ENCODE measurements around the gene SEC11C.

SEC11C gene

DNA sequence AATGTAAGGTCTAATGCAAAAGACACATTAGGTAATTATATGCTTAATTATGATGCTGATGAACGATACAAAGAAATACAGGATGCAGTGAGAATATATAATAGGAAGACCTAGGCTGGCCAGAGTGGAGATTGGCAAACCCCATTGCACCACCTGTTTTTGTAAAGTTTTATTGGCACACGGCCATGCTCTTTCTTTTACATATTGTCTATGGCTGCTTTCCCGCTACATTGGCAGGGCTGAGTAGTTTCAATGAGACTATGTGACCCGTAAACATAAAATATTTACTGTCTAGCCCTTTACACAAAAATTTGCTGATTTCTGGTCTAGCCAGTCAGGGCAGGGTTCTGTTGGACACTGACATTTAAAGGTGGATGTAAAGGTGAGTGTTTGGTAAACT, 5.4 kb downstream of the SEC11C start:
- no peak for DNase-seq

DNA sequence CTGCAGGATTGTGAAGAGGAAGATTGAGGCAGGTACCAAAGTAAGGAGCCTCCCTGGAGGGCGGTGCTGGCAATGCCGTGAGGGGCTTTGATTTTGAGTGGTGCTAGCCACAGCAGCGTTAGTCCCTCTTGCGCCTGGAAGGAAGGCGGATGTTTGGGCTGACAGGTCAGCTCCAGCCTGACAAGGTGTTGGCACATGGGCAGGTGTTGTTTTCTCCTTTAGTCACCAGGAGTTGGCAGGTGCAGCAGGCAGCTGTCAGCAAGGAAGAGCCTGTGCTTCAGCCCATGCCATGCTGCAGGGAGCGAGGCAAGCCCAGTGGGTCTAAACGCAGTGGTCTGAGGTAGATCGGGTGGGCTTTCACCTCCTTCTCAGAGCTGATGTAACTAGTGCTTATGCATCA, 8.5 kb downstream of the SEC11C start:
- DNase-seq, result peak; percentile 97

DNA sequence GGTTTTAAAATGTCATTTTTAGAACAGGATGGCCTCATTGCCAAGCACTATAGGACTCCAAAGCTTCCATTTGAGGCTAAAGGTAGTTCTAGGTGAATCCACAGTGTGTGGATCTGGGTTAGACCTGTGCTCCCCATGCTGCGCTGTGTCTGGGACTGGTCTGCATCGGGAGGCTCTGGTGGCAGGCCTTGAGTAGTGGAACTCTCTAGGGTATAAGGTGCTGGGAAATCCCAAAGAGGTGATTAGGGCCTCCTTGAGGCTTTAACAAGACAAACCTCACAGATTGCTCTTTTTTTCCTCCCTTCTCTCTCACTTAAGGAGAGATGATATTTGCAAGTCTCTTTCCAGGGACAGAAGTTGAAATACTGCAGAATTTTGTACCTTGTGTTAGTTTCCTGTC, 9.3 kb downstream of the SEC11C start:
- no peak for DNase-seq

DNA sequence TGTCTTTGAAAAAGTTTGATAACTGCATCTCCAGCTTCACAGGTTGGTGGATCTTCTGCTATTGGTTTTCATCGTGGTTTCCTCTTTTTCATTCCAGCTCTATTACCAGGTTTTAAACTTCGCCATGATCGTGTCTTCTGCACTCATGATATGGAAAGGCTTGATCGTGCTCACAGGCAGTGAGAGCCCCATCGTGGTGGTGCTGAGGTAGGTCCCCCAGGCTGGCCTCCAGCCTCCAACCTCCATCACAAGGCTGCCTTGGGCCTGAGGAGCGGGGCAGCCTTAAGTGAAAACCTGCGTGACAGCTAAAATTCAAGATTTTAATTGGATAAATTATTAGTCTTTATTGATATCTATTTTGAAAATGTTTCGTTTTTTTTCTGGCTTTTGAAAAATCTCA, 9.7 kb downstream of the SEC11C start:
- DNase-seq, result no peak

DNA sequence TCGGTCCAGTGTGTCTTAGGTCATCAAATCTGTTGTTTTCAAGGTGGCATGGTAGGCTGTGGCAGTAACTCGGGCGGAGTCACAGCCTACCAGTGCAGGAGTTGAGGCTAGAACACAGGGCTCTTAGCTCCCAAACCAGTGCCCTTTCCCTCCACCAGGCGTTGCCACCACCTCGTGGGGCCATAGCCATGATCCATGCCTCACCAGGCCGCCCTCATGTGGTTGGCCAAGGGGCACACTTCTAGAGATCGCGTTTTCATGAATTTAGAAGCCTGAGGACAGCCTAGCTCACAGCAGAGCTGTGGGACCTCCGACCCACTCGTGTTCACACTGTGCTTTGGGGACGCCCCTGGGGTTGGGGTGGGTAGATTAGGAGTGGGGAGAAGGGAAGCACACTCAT, 10.6 kb downstream of the SEC11C start:
- no peak for DNase-seq

DNA sequence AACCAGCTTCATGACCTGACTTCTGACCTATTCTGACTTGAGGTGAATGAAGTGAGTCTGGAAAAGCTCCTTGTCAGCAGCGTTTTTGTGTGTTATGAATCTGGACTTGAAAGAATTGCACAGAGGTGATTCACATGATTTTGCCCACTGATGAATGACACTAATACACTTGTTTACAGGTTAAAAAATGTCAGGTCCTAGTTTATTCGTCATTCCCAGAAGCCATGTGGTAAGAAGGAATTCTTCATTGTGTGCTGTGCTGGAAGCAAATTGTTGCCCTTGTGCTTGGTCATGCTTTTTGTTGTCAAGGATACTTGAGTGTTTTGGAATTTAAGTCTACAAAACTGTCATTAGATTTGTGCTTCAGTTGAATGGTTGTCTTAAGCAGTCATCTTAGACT, 15.5 kb downstream of the SEC11C start:
- DNase-seq, result no peak

DNA sequence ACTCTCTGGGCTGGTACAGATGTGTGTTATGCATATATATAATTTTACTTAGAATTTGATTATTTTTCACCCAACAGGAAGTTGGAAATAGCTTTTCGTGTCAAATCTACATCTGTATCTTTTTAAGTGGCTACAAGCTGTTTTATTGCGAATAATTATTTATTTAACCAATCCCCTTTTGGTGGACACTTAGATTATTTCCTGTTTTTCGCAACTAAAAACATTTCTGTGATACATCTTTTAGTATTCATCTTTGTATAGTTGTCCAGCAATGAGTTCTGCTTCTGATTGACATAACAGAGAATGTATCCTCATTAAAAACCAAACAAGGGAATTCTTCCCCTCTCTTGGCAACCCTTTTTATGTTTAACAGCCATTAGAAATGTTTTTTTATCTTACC, 16.6 kb downstream of the SEC11C start:
- no peak for DNase-seq

DNA sequence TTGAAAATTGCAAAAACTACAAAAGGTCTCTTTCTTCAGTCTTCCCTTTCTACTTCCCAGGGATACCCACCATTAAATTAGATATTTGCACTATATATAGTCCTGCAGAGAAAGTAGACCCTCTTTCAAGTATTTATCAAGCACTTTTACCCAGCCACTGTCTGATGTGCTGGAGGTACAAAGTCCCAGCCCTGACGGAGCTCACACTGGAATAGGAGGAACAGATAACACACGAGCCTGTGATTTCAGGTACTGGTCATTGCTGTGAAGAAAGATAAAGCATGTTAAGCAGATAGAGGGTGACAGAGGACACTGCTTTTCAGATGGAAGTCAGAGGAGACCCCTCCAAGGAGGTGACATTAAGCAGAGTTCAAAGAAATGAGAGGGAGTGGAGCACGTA, 19.6 kb downstream of the SEC11C start:
- DNase-seq, result no peak

DNA sequence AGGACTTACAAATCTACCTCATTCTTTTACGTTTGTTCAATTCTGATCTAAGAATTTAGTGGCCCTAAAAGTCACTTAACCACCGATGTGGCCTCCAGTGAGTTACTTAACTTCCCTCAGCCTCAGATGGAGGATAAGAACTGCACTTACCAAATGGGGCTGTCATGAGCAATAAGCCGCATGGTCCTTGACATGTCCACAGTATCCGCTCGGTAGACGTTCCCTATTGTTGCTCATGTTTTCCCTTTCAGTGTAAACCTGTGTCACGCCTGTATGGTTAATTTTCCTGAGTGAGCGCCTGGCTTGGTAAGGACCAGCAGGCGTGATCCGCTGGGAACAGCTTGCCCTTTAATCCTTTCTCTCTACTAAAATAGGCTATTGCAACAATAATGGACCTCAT, 20.3 kb downstream of the SEC11C start:
- no peak for DNase-seq

DNA sequence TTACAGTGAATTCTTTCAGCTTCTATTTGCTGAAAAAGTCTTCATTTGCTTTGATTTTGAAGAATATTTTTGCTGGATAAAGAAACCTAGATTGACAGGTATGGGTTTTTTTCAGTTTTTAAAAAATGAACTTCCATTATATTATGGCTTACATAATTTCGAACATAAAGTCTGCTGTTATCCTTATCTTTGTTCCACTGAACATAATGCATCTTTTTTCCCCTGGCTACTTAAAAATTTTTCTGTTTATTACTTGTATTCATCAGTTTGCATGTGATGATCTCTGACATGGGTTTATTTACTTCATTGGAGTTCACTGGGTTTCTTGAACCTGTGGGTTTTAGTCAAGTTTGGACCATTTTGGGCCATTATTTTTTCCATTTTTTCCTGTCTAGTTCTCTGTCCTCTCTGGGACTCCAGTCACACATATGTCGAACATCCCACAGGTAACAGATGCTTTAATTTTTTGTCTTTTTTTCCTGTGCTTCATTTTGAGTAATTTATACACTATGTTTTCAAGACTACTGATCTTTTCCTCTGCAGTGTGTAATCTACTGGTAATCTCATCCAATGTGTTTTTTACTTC, 33.1 kb downstream of the SEC11C start:
- no peak for DNase-seq

DNA sequence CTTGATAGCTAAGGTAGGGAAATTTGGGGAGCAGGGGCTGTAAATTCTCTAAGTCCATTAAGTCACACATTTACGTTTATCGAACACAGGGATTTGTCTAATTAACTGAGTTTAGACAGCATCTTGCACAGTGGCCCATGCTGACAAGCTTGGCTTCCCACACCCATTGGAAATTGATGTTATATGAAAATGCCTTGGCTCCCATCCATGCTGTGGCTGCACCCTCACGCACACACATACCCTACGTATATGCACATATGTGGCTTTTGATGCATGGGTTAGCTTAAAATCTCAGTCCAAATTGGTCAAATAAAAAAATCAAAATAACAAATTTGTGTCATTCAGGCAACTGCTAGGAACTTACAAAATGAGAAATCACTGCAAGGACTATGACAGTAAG, 37.8 kb downstream of the SEC11C start:
- DNase-seq, result no peak

DNA sequence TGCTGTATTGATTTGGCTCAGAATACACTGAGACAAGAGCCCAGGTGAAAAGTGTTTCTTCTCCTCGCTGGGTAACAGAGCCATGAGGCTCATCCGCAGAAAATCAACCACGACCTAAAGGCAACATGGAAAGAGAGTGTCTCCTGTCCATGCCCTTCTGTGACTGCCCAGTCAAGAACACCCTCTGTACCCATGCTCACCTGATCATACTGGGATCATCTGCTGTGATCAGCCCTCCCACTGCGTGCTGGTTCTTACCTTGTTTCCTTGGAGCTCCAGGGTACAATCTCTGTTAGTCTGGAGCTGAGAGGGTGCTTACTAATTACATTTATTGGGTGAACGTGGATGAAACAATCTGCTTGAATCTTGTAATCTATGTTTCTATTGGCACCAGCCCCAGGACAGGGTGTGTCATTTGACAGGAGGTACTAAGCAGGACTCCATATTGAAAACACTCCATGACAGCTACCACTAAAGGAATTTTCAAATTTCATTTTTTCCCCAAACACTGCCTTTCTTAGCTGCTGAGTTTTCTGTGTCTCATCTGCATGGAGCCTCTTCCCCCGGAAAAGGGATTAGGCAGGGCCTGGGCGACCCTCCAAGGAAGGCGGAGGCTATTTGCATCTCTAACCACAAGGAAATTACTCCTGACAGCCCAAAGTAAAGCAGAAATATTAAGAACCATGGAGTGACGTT, 40.6 kb downstream of the SEC11C start:
- DNase-seq, result no peak

DNA sequence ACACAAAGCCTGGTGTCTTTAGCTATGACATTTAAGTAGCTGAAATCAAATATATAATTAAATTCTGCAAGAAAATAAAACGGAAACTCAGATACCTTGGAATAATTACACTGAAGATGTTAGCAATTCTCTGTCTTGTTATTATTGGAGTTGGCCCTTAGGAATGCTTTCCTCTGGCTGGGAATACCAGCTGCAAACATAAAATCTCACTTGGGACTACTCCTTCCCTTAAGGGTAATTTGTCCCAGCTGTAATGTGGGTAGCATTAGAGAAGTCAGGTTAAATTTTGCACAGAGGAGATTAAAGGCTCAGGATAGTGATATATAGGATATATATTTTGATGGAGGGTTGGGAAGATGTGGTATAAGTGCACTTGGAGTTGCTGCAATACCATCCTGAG, 43.0 kb downstream of the SEC11C start:
- no peak for DNase-seq

DNA sequence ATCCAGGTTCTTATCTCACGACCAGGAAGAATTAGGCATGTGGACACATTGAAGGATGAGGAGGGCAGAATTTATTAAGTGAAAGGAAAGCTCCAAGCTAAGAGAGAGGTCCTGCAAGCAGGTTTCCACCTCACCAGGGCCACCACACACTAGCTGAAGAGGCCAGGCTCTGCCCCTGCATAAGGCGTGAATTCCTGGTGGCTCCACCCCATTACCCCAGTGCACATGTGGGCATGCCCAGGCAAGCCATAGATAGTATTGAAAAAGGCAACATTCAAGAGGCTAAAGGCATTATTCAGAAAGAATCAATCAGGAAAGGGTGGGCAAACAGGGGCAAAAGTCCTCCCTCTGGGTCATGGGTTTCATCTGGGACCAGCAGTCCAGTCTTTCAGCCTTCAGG, 49.3 kb downstream of the SEC11C start:
- DNase-seq, result no peak

DNA sequence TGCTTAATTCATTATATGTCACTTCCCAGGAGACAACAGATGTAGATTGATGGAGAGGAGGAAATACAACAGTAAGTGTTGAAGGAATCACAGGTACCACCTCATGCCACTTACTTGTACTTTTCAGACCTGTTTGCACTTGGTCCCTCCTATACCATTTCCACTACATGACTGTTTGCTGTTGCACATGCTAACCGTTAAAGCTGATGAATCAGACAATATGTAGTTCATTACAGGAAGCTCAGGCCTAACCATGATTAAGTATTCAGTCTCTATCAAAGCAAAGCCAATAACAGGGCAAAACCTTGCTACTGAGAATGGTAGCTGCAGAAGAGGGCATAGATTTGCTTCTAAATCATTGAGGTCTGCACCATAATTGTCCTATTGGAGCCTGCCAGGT, 50.1 kb downstream of the SEC11C start:
- DNase-seq, result no peak

DNA sequence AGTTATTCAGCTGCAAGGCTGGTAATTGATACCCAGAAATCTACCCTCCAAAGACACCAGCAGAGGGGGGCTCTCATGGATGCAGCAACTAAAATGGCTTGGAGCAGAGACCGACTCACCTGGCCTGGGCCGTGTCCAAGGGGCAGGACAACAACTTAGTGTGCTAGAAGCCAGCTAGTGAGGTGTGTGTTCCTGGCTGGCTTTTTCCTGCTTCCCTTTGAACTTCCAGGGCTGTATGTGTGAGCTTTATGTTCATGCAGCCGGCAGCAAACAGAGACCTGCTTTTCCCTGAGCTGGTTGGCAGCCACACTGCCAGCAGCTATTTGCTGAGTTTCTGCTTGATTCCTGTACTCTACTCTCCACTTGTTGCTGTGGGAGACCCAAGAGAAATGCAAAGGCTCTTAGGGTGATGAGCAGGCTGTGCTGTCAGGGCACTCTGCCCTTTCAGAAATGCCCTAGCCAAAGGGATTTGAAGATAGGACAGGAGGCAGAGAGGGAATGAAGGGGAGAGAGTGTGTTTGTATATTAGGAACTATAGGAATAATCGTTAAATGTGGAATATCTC, 56.6 kb downstream of the SEC11C start:
- DNase-seq, result no peak

DNA sequence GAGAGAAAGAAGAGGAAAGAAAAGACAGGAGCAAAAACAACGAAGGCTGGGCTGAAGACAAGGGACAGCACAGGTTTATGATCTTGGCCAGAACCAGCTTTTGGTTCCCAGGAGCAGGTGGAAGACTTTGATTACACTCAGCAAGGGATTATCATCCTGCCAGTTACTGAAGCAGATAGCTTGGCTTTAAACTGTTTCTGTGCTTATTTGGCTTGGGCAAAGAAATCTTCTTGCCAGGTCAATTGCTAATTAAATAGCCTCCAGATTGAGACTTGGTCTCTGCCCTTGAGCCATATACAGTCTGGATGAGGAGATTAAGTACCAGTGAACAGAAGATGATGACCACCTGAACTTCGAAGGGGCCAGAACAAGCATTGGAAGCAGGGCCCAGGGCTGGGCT, 58.0 kb downstream of the SEC11C start:
- DNase-seq, result no peak

DNA sequence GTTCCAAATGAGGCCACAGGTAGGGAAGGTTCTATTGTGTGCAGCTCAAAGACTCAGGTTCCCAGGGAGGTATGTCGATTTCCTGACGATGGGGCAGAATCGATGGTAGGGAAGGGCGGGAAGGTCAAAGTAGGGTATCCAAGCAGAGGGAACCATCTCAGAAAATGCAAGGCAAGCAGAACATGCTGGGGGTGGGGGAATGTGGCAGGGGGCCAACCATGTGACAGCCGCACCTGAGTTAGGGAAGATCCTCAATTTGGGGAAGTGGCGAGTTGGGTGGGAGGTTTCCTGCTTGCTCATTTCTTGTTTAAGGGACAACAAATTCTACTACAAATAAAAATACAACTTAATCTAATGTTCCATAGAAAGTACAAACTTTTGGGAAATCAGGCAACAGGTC, 58.5 kb downstream of the SEC11C start:
- no peak for DNase-seq

DNA sequence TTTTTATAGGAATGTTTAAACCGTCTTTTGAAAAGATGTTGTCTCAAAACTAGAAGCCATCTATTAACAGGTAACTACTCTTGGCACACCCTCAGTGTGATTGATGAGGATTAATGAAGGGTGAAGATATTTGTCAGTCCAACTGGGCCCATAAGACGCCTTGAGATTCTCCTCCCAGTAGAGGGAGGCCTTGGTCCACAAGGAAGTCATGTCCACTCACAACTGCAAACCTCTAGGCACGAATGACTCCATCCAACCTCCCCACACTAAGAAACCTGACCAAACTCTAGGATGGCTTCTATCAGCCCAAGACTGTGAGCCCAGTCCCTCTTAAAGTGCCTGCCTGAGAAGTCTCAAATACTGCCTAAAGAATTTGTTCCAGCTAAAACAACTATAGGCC, 61.1 kb downstream of the SEC11C start:
- no peak for DNase-seq

DNA sequence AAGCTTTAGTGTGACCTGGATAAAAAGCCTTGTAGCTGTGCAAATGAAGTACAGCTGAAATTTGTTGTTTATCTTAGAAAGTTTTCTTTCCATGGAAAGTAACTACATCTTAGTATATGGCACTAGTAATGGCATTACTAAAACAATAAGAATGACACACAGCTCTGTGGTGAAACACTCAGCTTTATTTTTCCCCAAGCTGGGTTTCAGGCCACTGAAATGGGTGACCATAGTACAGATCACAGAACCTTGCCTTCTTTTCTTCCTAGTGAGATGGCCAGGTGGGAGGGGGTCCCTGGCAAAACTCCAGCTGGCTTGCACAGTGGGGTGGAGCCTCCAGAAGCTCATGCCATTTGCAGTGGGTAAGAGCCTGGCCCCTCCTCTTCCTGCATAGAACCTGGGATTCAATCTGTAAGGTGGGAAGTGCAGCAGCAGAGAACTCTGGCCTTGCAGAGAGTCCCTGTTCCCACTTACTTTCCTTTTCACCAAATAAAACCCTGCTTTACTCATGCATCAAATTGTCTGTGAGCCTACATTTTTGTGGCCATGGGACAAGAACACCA, 62.7 kb downstream of the SEC11C start:
- DNase-seq, result no peak

DNA sequence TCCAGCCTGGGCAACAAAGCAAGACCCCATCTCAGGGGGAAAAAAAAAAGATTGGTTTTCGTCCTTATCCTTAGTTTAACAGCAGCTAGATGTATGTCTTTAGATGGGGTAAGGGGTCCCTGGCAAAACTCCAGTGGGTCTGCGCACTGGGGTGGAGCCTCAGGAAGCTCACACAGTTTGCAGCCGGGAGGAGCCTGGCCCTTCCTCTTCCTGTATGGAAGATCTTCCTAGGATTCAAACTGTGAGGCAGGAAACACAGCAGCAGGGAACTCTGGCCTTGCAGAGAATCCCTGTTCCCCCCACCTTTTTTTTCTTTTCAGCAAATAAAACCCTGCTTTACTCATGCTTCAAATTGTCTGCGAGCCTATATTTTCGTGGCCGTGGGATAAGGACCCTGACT, 67.8 kb downstream of the SEC11C start:
- no peak for DNase-seq
